RWPE2 (cell line): ENCODE measurements around the gene ARGLU1.

Experiments
- ATAC-seq: fragments of 200-7000 bp; cut with Tn5 transposase; 3 replicates; pipeline ENCODE4 v1.9.1; 2021; ENCODE audit warnings: low read depth
- DNase-seq: peaks from one replicate; pipeline ENCODE4 v3.0.0-alpha.2; 2020; ENCODE audit warnings: low spot score
- H3K27ac ChIP-seq: fragments of 450-650 bp; 2 replicates; pipeline ENCODE4 v1.5.1; 2017; ENCODE audit warnings: mild to moderate bottlenecking; ENCODE audit not compliant: poor library complexity, severe bottlenecking
- H3K27me3 ChIP-seq: fragments of 250-450 bp; sonication (Bioruptor Pico); 2 replicates; pipeline ENCODE4 v1.5.1; 2021; ENCODE audit warnings: mild to moderate bottlenecking, moderate library complexity; ENCODE audit not compliant: insufficient read depth, poor library complexity, severe bottlenecking
- H3K36me3 ChIP-seq: fragments of 250-450 bp; sonication (Bioruptor Pico); 2 replicates; pipeline ENCODE4 v1.5.1; 2020; ENCODE audit warnings: low read depth, mild to moderate bottlenecking, moderate library complexity
- H3K4me1 ChIP-seq: fragments of 250-450 bp; sonication (Bioruptor Pico); 2 replicates; pipeline ENCODE4 v1.5.1; 2021; ENCODE audit warnings: mild to moderate bottlenecking, moderate library complexity; ENCODE audit not compliant: insufficient read depth, poor library complexity, severe bottlenecking
- H3K4me3 ChIP-seq: fragments of 250-450 bp; sonication (Bioruptor Pico); 2 replicates; pipeline ENCODE4 v1.5.1; 2021; ENCODE audit warnings: mild to moderate bottlenecking, moderate library complexity; ENCODE audit not compliant: severe bottlenecking
- H3K9me3 ChIP-seq: fragments of 250-450 bp; sonication (Bioruptor Pico); 2 replicates; pipeline ENCODE4 v1.5.1; 2021; ENCODE audit warnings: mild to moderate bottlenecking, moderate library complexity; ENCODE audit not compliant: severe bottlenecking
- TF ChIP-seq, protein P1 (sequence below): fragments of 450-650 bp; IDR thresholded peaks from one replicate; pipeline ENCODE4 v1.5.1; 2017; ENCODE audit warnings: mild to moderate bottlenecking, moderate library complexity; ENCODE audit not compliant: poor library complexity, severe bottlenecking

ARGLU1 gene

DNA sequence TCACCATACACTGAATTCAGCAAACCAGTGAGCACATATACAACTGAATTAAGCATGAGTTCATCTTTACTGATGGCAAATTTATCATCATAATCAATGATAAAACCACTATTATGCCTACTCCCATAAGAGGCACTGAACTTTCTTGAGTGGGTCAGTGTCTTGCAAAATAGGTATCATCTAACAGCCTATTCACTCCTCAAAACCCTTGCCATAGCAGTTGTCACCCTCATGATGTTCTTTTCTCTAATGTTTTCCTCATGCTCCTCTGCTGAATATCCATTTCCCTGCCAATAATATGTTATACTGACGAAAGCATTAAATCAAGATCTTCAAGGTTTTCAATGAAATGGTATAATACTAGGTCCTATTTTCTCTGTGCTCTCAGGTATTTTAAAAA, 5.6 kb downstream of the ARGLU1 start:
- Histone ChIP-seq H3K36me3 (peaks cover 31% of the 10 kb centered on the region), H3K27me3 (no peaks in the 10 kb centered on the region), H3K4me3 (no peak overlapping the region), H3K9me3 (no peaks in the 10 kb centered on the region), H3K4me1 (peaks cover 17% of the 10 kb centered on the region), H3K27ac (no peak overlapping the region)
- TF ChIP-seq, protein P1, sequence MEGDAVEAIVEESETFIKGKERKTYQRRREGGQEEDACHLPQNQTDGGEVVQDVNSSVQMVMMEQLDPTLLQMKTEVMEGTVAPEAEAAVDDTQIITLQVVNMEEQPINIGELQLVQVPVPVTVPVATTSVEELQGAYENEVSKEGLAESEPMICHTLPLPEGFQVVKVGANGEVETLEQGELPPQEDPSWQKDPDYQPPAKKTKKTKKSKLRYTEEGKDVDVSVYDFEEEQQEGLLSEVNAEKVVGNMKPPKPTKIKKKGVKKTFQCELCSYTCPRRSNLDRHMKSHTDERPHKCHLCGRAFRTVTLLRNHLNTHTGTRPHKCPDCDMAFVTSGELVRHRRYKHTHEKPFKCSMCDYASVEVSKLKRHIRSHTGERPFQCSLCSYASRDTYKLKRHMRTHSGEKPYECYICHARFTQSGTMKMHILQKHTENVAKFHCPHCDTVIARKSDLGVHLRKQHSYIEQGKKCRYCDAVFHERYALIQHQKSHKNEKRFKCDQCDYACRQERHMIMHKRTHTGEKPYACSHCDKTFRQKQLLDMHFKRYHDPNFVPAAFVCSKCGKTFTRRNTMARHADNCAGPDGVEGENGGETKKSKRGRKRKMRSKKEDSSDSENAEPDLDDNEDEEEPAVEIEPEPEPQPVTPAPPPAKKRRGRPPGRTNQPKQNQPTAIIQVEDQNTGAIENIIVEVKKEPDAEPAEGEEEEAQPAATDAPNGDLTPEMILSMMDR: no peak
- no peak for ATAC-seq
- DNase-seq: no peak

DNA sequence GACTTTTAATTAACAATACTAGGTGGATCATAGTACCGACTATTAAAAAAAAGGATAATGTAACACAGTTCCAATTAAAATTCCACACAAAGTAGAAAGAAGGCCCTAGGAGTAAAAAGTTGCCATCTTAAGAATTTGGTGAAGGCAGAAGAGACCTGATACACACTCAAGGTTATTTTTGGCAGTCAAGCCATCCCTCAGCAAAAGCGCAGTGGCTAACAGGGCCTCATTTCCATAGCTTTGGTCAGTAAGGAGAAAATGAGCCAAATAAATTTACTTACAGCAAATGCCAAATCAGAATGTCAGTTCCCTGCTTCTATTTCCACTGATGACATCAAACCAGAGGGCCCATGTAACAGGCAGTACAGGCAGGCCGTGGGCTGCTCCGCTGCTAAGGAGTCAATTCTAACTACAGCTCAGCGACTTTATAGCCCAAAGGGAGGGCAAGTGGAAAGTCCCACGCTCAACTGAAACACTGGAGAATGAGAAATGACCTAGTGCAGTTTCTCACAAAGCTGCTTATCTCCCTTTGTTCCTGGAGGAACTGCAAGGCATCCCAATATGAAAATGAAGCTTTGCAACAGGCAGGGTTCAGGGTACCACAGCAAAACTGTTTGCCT, 6.3 kb downstream of the ARGLU1 start:
- Histone ChIP-seq H3K4me3 (no peak overlapping the region), H3K36me3 (peaks cover 37% of the 10 kb centered on the region), H3K27me3 (no peaks in the 10 kb centered on the region), H3K4me1 (peaks cover 17% of the 10 kb centered on the region), H3K27ac (no peak overlapping the region), H3K9me3 (no peaks in the 10 kb centered on the region)
- ATAC-seq (no peak), DNase-seq (no peak)
- TF ChIP-seq, protein P1: no peak

DNA sequence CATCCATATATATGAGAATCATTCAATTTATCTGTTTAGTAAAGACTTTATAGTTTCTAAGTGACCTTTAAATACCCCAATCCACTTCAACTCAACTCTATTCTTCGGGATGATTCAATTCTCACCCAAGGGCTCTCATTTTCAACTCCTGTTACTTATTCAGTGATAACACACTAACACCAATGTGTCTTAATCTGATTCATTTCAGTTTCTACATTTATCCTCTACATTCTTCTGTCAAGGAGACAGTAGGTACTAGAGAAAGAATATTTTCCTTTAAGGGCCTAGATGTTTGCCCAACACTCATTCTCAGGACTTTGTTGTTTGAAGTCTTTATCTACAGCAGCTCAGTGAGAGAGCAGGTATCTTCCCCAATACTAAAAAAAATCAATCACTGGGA, 7.1 kb downstream of the ARGLU1 start:
- TF ChIP-seq, protein P1: no peak

DNA sequence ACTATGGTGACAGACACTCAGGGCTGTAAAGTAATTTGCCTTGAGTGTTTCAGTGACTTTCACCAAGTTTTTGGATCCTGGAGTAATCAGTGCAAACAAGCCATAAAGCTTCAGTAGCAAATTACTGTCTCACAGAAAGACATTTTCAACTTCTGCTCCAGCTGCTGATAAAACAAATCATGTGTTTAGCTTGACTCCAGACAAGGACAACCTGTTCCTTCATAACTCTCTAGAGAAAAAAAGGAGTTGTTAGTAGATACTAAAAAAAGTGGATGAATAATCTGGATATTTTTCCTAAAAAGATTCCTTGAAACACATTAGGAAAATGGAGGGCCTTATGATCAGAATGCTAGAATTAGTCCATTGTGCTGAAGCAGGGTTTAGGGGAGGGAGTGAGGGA, 9.4 kb downstream of the ARGLU1 start:
- no peaks in the 10 kb centered on the region for H3K4me1 ChIP-seq
- peaks cover 68% of the 10 kb centered on the region for H3K36me3 ChIP-seq
- TF ChIP-seq, protein P1: no peak
- ATAC-seq (no peak), DNase-seq (no peak)
- H3K4me3 ChIP-seq: no peak overlapping the region
- no peaks in the 10 kb centered on the region for H3K9me3 ChIP-seq
- H3K27ac ChIP-seq: no peak overlapping the region
- no peaks in the 10 kb centered on the region for H3K27me3 ChIP-seq

More for the DNA sequence above, 7.1 kb downstream of the ARGLU1 start:
- no peak overlapping the region for H3K4me3 ChIP-seq
- H3K4me1 ChIP-seq: peaks cover 14% of the 10 kb centered on the region
- no peaks in the 10 kb centered on the region for H3K9me3 ChIP-seq
- H3K27ac ChIP-seq: no peak overlapping the region
- ATAC-seq (no peak), DNase-seq (no peak)
- H3K27me3 ChIP-seq: no peaks in the 10 kb centered on the region
- peaks cover 46% of the 10 kb centered on the region for H3K36me3 ChIP-seq

DNA sequence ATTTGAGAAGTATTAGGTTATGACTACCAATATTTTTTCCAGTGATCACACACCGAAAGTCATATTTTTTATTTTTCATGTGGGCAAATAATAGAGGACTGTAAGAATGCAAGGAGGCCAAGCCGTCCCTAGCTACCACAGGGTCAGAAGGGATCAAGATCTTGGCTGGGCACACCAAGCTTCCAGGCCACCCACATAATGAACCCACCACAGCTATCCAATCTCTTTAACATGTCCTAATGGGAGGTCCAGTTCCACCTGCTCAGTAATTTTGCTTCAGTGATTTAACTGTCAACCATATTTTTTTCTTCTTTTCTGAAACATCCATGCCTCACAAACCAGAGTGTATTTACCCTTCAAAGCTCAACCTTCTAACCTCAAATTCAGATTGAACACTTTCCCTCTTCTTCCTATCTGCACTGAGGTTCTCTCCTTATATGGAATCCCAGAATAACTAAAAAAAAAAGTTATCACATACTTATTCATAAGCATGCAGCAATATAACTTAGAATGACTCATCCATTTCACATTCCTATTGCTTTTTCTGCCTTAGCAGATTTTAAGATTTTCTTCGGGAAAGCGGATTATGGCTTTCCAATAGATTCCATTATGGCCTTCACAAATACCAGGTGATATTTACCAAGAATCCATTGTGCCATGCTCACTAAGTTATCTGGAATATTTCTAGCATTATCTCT, 12.2 kb downstream of the ARGLU1 start:
- DNase-seq: no peak
- H3K4me1 ChIP-seq: no peaks in the 10 kb centered on the region
- H3K27me3 ChIP-seq: no peaks in the 10 kb centered on the region
- no peak overlapping the region for H3K4me3 ChIP-seq
- no peak overlapping the region for H3K27ac ChIP-seq
- H3K9me3 ChIP-seq: no peaks in the 10 kb centered on the region
- TF ChIP-seq, protein P1: no peak
- ATAC-seq: peak; percentile 52; the same call in 2 of the 3 replicates
- peaks cover 96% of the 10 kb centered on the region for H3K36me3 ChIP-seq
